AG09309 (cell line): ENCODE results near the gene ANAPC13.

Experiments used
- DNase-seq: peaks from one replicate; pipeline ENCODE4 v3.0.0-alpha.2; 2010; ENCODE audit warnings: low read depth
- H3K4me3 ChIP-seq: 2 replicates; pipeline ENCODE4 v1.5.1; 2011; ENCODE audit warnings: mild to moderate bottlenecking, low read depth, low read length, moderate library complexity; ENCODE audit not compliant: control insufficient read depth
- TF ChIP-seq, protein P1 (sequence below): IDR thresholded peaks from 2 replicates; pipeline ENCODE4 v1.5.1; 2011; ENCODE audit warnings: mild to moderate bottlenecking, low read depth, low read length, inconsistent platforms; ENCODE audit not compliant: insufficient read depth, control insufficient read depth; ENCODE audit errors: missing control alignments

Gene ANAPC13

DNA sequence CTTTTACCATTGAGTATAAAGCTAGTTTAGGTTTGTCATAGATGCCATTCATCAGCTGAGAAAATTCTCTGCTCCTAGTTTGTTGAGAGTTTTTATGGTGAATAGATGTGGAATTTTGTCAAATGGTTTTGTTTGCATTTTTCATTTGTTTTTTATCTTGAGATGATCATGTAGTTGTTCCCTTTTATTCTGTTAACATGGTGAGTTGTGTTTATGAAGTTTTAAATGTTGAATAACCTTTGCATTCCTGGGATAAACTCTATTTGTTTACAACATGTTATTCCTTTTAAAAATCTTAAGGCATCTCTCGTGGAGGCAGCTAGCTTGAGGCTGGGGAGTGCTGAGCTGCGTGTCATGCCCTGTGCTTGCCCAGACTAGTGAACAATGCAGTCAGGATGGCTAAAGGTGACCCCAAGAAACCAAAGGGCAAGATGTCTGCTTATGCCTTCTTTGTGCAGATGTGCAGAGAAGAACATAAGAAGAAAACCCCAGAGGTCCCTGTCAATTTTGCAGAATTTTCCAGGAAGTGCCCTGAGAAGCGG lies 48.5 kb downstream of the ANAPC13 start:
- TF ChIP-seq, protein P1, sequence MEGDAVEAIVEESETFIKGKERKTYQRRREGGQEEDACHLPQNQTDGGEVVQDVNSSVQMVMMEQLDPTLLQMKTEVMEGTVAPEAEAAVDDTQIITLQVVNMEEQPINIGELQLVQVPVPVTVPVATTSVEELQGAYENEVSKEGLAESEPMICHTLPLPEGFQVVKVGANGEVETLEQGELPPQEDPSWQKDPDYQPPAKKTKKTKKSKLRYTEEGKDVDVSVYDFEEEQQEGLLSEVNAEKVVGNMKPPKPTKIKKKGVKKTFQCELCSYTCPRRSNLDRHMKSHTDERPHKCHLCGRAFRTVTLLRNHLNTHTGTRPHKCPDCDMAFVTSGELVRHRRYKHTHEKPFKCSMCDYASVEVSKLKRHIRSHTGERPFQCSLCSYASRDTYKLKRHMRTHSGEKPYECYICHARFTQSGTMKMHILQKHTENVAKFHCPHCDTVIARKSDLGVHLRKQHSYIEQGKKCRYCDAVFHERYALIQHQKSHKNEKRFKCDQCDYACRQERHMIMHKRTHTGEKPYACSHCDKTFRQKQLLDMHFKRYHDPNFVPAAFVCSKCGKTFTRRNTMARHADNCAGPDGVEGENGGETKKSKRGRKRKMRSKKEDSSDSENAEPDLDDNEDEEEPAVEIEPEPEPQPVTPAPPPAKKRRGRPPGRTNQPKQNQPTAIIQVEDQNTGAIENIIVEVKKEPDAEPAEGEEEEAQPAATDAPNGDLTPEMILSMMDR: no peak
- no peak for DNase-seq
- H3K4me3 ChIP-seq: no peak overlapping the region

DNA sequence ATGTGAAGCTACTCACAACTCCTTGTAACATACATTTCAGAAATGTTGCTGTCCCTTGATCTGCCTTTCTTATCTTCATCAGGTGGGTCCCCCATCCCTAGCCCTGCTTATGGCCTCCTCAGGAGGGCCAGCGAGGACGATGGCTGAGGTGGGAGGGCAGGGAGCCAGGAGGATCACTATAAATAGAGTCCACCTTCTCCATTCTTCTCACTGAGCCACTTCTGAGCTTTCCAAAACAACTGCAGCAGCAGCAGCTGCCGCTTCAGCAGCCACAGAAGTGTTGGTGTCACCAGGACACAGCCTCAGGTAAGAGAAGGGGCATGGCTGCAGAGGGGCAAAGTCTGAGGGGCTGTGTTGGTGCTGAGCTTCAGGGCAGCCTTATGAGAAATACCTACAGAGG lies 53.5 kb downstream of the ANAPC13 start:
- TF ChIP-seq, protein P1: no peak
- DNase-seq: no peak
- no peak overlapping the region for H3K4me3 ChIP-seq

DNA sequence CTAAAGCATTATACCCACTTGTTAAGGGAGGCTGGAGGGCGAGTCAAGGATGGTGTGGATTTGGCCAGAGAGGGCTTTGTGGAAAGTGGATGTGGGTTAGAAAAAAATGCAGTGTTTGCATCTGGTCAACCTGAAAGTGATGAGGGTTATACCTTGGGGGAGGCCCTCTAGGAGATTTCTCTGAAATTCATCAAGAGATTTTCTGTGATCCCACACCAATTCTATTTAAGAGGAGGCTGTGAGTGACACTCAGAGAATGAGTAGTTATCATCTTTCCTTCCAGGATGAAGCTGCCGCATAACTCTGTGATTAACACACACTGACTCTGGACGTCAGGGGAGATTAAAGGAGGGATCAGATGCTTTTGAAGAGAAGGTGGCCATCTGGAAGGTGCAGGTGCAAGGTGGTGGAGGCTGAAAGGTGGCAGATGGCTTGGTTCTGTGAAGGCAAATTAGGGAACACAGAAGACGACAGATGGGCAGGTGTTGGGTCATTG lies 54.8 kb downstream of the ANAPC13 start:
- DNase-seq: no peak
- TF ChIP-seq, protein P1: no peak
- H3K4me3 ChIP-seq: no peak overlapping the region

DNA sequence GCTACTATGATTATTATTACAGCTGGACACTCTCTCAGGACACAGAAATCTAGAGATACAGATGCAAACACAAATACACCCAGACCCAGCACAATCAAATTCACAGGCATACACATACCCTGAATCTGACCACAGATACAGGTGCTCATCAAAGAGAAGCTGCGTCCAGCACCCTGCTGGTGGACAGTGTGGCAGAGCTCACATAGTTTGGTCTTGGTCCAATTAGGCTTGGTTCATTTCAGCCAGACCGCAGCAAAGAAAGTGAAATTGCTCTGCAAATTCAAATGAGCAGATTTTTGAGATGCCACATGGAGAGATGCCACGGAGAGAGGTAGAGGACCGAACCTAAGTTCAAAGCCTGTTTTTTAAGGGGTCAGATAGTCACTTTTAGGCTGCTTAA lies 55.6 kb downstream of the ANAPC13 start:
- DNase-seq: no peak
- TF ChIP-seq, protein P1: no peak
- H3K4me3 ChIP-seq: no peak overlapping the region

DNA sequence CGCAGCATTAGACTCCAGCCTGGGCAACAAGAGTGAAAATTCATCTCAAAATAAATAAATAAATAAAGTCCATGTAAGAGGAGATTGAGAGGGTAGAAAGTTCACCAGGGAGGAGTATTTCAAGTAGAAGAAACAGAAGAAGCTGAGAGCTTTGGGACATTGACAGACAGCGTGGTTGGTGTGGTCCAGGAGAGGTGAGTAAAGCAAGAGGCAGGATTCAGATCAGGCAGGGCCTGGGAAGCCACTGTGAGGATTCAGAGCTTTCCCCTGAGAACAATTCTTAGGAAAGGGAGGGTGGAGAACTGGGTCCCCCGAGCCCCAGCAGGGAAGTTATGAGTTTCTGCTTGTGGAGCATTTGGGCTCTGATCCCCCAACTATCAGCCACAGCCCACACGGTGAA lies 57.4 kb downstream of the ANAPC13 start:
- TF ChIP-seq, protein P1: no peak
- DNase-seq: no peak
- no peak overlapping the region for H3K4me3 ChIP-seq
